Pancreas (tissue), 10 donors: ENCODE data around the gene PLCXD1. TPM values are rescaled to one million over a fixed set of nuclear protein-coding genes. Genes with fewer than 3 reads are reported as not detected.
"Not testable (repeated sequence)": the region's sequence is repeated elsewhere in the genome, so short reads cannot be mapped to it uniquely, and the experiment has no call there.

Experiments
- ATAC-seq, 4 donors: fragments of 200-7000 bp; cut with Tn5 transposase; one replicate each; pipeline versions ENCODE4 v1.8.0 to v1.9.1; 2020; ENCODE audit warnings: mild to moderate bottlenecking in 4 of 4, moderate library complexity in 4 of 4
- DNase-seq, 6 donors: peaks; one replicate each; pipeline ENCODE4 v3.0.0-alpha.2; 2020
- FAIRE-seq: peaks from 2 replicates; lab custom pipeline; 2012; peaks lifted over from hg19 to GRCh38; lab: Jason Lieb, UNC
- H3K27ac ChIP-seq, 4 donors: fragments of 200-600 bp; sonication (generic); 1 replicate in 3 of 4; 2 replicates in 1 of 4; pipeline versions ENCODE4 v1.5.0 to v1.8.0; 2020
- H3K27me3 ChIP-seq, 4 donors: fragments of 200-600 bp; one replicate each; pipeline ENCODE4 v1.8.0; 2021
- H3K36me3 ChIP-seq, 3 donors: fragments of 200-600 bp; sonication (generic) in 1 of 3; one replicate each; pipeline versions ENCODE4 v1.5.0 to v1.8.0; 2020 to 2021
- H3K4me1 ChIP-seq, 3 donors: fragments of 200-600 bp; one replicate each; pipeline ENCODE4 v1.8.0; 2021
- H3K4me3 ChIP-seq, 4 donors: fragments of 200-600 bp; sonication (generic) in 2 of 4; one replicate each; pipeline versions ENCODE4 v1.5.0 to v1.8.0; 2020 to 2021
- H3K9me3 ChIP-seq, 4 donors: fragments of 200-600 bp; one replicate each; pipeline ENCODE4 v1.8.0; 2021
- WGBS, 2 donors: extraction: QIAGEN DNeasy Blood & Tissue Kit; methylation state at CpG; one replicate each; pipeline ENCODE4 v1.1.7; 2013; 5-methylcytosine and 5-hydroxymethylcytosine counted together
- intact Hi-C, 3 donors: fragments of 100-400 bp; cut with DNase I; formaldehyde crosslinking; loops; one replicate each; pipeline versions ENCODE4 v1.11.1 to v1.14.2; 2022
- polyA plus RNA-seq, 2 donors: library from polyadenylated mRNA; stranded (reverse); fragments of 200-250 nt; gene quantifications; one replicate each; pipeline ENCODE4 v1.2.3, GENCODE V29; 2013
- total RNA-seq, 6 donors: library from RNA; stranded (reverse); fragmentation: NEBNext Ultra II Directional in 4 of 6; extraction: Animal tissue kit (Norgen Biotek cat#: 25700) in 4 of 6; gene quantifications; one replicate each; pipeline versions ENCODE4 v1.2.1 to v1.2.4, GENCODE V29; 2021 to 2023
- TF ChIP-seq, protein P1 (sequence below), 4 donors: fragments of 200-600 bp; sonication (generic) in 3 of 4; IDR thresholded peaks; one replicate each; pipeline versions ENCODE4 v1.5.0 to v1.8.0; 2021; ENCODE audit warnings: antibody characterized with exemption in 4 of 4
- donor health status: healthy with polysubstance abuse.
- donor health status: DM: no; HTN: no; CAD: no; lungs with moderate emphysema.
- donor health status: DM: no; HTN: no; CAD: no.
- donor health status: control.
- donor health status: control.
- donor health status: Bipolar disorder and iron deficiency.
- donor health status: DM: yes; HTN: yes; CAD: no.
- donor health status: DM: no; HTN: no; CAD: no.
- donor health status: DM: no; HTN: no; CAD: no.
- donor health status: DM: yes; HTN: yes; CAD: no.

Gene PLCXD1
- total and polyA plus RNA-seq, 8 donors: 3.5 to 17.8 (median 6.1) TPM

DNA sequence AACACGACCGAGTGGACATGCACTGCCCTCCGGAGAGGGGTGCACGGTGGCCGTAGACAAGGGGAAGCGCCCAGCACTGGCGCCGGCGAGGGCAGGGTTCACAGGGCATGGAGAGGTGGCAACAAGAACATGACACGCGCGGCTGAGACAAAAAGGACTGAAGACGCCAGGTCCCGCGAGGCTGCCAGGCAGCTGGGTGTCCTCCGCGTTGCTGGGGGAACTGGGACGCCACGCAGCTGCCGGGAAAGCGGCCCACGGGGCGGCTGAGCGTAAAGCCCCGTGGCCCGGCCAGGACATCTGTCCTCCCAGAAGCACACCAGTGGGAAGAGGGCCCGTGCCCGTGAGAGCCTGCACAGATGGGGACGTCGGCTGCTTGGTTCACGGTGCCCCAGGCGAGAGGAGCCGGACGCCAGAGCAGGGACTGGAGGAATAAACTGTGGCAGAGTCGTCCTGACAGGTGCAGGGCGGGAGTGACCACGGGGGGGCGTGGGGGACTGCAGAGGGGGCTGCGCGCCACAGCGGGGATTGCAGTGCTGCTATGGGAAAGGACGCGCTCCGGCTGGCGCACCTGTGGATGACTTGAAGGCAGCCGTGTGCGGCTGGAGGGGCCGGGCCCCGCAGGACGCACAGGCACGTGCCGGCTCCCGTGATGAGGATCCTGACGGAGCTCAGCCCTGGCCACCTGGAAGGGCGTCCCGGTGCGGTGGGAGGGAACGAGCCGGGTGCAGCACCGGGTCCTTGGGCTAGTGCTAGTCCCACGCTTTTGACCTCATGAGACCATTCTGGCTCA, 69.5 kb downstream of the PLCXD1 start:
- H3K27me3 ChIP-seq: no peaks in the 10 kb centered on the region
- no peaks in the 10 kb centered on the region for H3K36me3 ChIP-seq
- H3K4me1 ChIP-seq: no peaks in the 10 kb centered on the region
- intact Hi-C loops: no loop called here
- H3K27ac ChIP-seq: no peak overlapping the region
- TF ChIP-seq, protein P1, sequence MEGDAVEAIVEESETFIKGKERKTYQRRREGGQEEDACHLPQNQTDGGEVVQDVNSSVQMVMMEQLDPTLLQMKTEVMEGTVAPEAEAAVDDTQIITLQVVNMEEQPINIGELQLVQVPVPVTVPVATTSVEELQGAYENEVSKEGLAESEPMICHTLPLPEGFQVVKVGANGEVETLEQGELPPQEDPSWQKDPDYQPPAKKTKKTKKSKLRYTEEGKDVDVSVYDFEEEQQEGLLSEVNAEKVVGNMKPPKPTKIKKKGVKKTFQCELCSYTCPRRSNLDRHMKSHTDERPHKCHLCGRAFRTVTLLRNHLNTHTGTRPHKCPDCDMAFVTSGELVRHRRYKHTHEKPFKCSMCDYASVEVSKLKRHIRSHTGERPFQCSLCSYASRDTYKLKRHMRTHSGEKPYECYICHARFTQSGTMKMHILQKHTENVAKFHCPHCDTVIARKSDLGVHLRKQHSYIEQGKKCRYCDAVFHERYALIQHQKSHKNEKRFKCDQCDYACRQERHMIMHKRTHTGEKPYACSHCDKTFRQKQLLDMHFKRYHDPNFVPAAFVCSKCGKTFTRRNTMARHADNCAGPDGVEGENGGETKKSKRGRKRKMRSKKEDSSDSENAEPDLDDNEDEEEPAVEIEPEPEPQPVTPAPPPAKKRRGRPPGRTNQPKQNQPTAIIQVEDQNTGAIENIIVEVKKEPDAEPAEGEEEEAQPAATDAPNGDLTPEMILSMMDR (IDR thresholded peaks at IDR 0.05): no peak
- ATAC-seq: no peak
- WGBS, 2 donors: 95 to 96% methylated on average over 61 of the region's 61 CpGs
- no peak for FAIRE-seq
- H3K4me3 ChIP-seq: no peak overlapping the region
- peak in 1 of 6 donors; percentile 52 for DNase-seq
- no peaks in the 10 kb centered on the region for H3K9me3 ChIP-seq

DNA sequence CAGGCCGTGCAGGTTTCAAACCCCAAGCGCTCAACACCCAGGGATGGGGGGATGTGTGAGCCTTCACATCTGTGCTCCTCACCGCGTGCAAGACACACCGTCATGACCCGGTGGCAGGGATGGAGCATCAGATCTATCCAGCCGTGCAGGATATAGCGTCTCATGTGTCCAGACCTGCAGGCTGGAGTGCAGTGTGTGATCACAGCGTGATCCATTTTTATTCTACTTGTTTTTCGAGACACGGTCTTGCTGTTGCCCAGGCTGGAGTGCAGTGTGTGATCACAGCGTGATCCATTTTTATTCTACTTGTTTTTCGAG, 70.1 kb downstream of the PLCXD1 start:
- H3K27me3 ChIP-seq, H3K9me3 ChIP-seq, FAIRE-seq, H3K36me3 ChIP-seq, DNase-seq, intact Hi-C loops, H3K4me3 ChIP-seq, H3K4me1 ChIP-seq, ATAC-seq, H3K27ac ChIP-seq: not testable (repeated sequence)
- 95 to 96% methylated on average over 11 of the region's 13 CpGs for WGBS, 2 donors

DNA sequence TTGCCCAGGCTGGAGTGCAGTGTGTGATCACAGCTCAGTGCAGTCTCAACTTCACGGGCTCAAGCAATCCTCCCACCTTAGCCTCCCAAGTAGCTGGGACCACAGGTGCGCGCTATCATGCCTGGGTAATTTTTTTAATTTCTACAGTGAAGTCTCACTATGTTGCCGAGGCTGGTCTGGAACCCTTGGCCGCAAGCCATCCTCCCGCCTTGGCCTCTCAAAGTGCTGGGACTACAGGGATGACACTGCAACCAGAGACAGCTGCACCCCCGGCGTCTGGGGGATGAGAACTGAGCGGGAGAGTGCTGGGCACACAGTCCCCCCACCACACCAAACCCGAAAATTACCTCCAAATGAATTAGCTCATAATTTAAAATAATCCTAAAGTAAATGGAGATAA, 70.6 kb downstream of the PLCXD1 start:
- no peaks in the 10 kb centered on the region for H3K27me3 ChIP-seq
- intact Hi-C loops: no loop called here
- TF ChIP-seq, protein P1 (IDR thresholded peaks at IDR 0.05): no peak
- H3K36me3 ChIP-seq: no peaks in the 10 kb centered on the region
- FAIRE-seq (no peak), ATAC-seq (no peak), DNase-seq (peak in 1 of 6 donors; percentile 30)
- WGBS, 2 donors: 95 to 96% methylated on average over 10 of the region's 10 CpGs
- no peaks in the 10 kb centered on the region for H3K4me1 ChIP-seq
- H3K4me3 ChIP-seq: no peak overlapping the region
- no peak overlapping the region for H3K27ac ChIP-seq
- no peaks in the 10 kb centered on the region for H3K9me3 ChIP-seq

DNA sequence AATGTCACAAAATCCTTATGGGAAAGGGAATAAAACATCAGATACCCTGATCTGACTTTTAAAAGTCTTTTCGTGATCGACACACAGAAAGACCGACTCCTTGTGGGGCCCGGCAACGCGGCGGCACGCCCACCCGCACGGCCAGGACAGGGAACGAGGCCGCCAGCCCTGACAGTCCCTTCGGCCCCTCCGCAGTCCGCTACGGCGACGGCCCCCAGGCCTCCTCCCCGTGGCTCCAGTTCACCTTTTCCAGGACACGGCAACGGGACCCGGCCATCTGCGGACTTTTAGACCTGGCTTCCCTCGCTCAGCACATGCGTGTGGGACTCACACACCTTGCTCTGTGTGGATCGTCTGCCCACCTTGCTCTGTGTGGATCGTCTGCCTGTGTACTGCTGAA, 71.0 kb downstream of the PLCXD1 start:
- Histone ChIP-seq H3K27ac (no peak overlapping the region), H3K4me1 (no peaks in the 10 kb centered on the region), H3K4me3 (no peak overlapping the region), H3K27me3 (no peaks in the 10 kb centered on the region), H3K36me3 (no peaks in the 10 kb centered on the region), H3K9me3 (no peaks in the 10 kb centered on the region)
- intact Hi-C loops: no loop called here
- no peak for FAIRE-seq
- ATAC-seq: no peak
- WGBS, 2 donors: 95 to 96% methylated on average over 27 of the region's 27 CpGs
- TF ChIP-seq, protein P1 (IDR thresholded peaks at IDR 0.05): no peak
- DNase-seq: peak in 1 of 6 donors; percentile 45

DNA sequence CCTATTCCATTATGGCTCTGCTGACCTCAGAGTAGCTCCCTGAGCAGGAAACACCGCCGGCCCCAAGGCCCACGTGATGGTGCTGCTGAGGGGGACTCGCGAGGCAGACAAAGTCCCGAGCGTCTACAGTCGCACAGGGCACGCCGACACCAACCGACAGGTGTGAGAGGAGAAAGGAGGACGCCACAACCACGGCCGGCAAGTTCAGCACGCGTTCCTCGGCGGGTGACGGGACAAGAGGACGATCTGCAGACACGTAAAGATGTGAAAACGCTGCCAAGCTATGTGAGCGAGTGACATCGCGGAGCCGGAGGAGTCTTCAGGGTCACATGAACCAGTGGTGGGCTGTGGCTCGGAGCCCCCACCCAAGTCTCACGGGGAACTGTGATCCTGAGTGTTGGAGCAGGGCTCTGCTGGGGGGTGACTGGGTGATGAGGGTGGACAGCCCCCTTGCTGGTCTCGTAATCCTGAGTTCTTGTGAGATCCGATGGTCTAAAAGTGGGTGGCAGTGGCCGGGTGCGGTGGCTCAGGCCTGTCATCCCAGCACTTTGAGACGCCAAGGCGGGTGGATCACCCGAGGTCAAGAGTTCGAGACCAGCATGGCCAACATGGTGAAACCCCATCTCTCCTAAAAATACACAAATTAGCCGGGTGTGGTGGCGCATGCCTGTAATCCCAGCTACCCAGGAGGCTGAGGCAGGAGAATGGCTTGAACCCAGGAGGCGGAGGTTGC, 71.6 kb downstream of the PLCXD1 start:
- Histone ChIP-seq H3K4me1 (no peaks in the 10 kb centered on the region), H3K27me3 (no peaks in the 10 kb centered on the region), H3K4me3 (no peak overlapping the region), H3K36me3 (no peaks in the 10 kb centered on the region), H3K27ac (no peak overlapping the region), H3K9me3 (no peaks in the 10 kb centered on the region)
- intact Hi-C loops: no loop called here
- peak in 1 of 6 donors; percentile 49 for DNase-seq
- FAIRE-seq: no peak
- 95 to 98% methylated on average over 35 to 39 of the region's 39 CpGs for WGBS, 2 donors
- TF ChIP-seq, protein P1 (IDR thresholded peaks at IDR 0.05): no peak
- no peak for ATAC-seq

Other genes starting within 250 kb of the PLCXD1 start
- 10 to 100 TPM; 20.3 to 40.5 (median 29.7) TPM for gene GTPBP6, start 37.4 kb downstream of the PLCXD1 start, total RNA-seq
- gene GTPBP6, start 37.4 kb downstream of the PLCXD1 start, polyA plus RNA-seq: 10 to 100 TPM; 43.0 to 57.8 TPM
- 10 to 100 TPM in 1 of 6 donors, 1 to 10 TPM in 5; 5.0 to 12.9 (median 6.5) TPM for gene PPP2R3B, start 105.5 kb downstream of the PLCXD1 start, total RNA-seq
- gene PPP2R3B, start 105.5 kb downstream of the PLCXD1 start, polyA plus RNA-seq: 10 to 100 TPM; 38.5 to 38.8 TPM